HepG2 (cell line): Measurements from ENCODE around the gene CDC42EP1. TPM values are rescaled to one million over a fixed set of nuclear protein-coding genes. Genes with fewer than 3 reads are reported as not detected.
A peak's percentile ranks its signal among the peaks of the same experiment; 100 is the strongest.

Experiments
- BORCS8-MEF2B ChIP-seq: sonication (generic); formaldehyde crosslinking; IDR thresholded peaks from 2 replicates; pipeline ENCODE4 v1.8.0; 2022; ENCODE audit warnings: mild to moderate bottlenecking, missing genetic modification reagents
- EED ChIP-seq: sonication (generic); formaldehyde crosslinking; IDR thresholded peaks from 2 replicates; pipeline ENCODE4 v1.5.0; 2020; ENCODE audit warnings: mild to moderate bottlenecking, missing genetic modification reagents
- EP300 ChIP-seq, 3 experiments: sonication (generic) in 1 of 3; formaldehyde crosslinking in 1 of 3; IDR thresholded peaks; 2 replicates each; pipeline versions ENCODE4 v1.5.1 to v1.6.1; 2011 to 2020; ENCODE audit warnings: low read depth in 2 of 3, low read length in 2 of 3, borderline replicate concordance in 1 of 3, improper control_type of control experiment in 1 of 3, mild to moderate bottlenecking in 1 of 3, missing genetic modification reagents in 1 of 3, moderate library complexity in 1 of 3
- ETV5 ChIP-seq: IDR thresholded peaks from 2 replicates; pipeline ENCODE4 v1.6.1; 2018; ENCODE audit warnings: missing biosample characterization, missing genetic modification reagents, inconsistent platforms, borderline replicate concordance
- HHEX ChIP-seq: IDR thresholded peaks from 2 replicates; pipeline ENCODE4 v1.6.1; 2016; ENCODE audit warnings: control low read depth
- MATR3 ChIP-seq: sonication (generic); formaldehyde crosslinking; IDR thresholded peaks from 2 replicates; pipeline ENCODE4 v1.4.0; 2020; ENCODE audit warnings: missing genetic modification reagents
- NR2F6 ChIP-seq, 2 experiments: IDR thresholded peaks; 2 replicates each; pipeline ENCODE4 v1.6.1; 2016; ENCODE audit warnings: antibody characterized with exemption in 1 of 2, mild to moderate bottlenecking in 1 of 2
- PRMT3 ChIP-seq: sonication (generic); formaldehyde crosslinking; IDR thresholded peaks from 2 replicates; pipeline ENCODE4 v1.8.1; 2022; ENCODE audit warnings: low read depth, mild to moderate bottlenecking, moderate library complexity, missing genetic modification reagents, borderline replicate concordance
- SMAD9 ChIP-seq: sonication (generic); formaldehyde crosslinking; IDR thresholded peaks from 2 replicates; pipeline ENCODE4 v1.5.1; 2020; ENCODE audit warnings: mild to moderate bottlenecking, missing genetic modification reagents
- SNAI1 ChIP-seq: sonication (generic); formaldehyde crosslinking; IDR thresholded peaks from 2 replicates; pipeline ENCODE4 v1.5.0; 2020; ENCODE audit warnings: mild to moderate bottlenecking, missing genetic modification reagents, borderline replicate concordance
- SOX13 ChIP-seq, 3 experiments: fragments of 450-650 bp in 1 of 3; sonication (generic) in 1 of 3; formaldehyde crosslinking in 1 of 3; IDR thresholded peaks in 2 of 3; conservative IDR thresholded peaks in 1 of 3; 2 replicates each; pipeline versions ENCODE4 v1.5.0 to v1.6.1; 2016 to 2020; ENCODE audit warnings: antibody characterized with exemption in 1 of 3, mild to moderate bottlenecking in 1 of 3, missing compliant biosample characterization in 1 of 3, missing genetic modification reagents in 1 of 3, moderate library complexity in 1 of 3
- TSC22D2 ChIP-seq: sonication (generic); formaldehyde crosslinking; IDR thresholded peaks from 2 replicates; pipeline ENCODE4 v1.5.1; 2020; ENCODE audit warnings: missing genetic modification reagents, mild to moderate bottlenecking, borderline replicate concordance
- ZFP1 ChIP-seq: IDR thresholded peaks from 2 replicates; pipeline ENCODE4 v1.6.1; 2016
- ZFP36L2 ChIP-seq: sonication (generic); formaldehyde crosslinking; IDR thresholded peaks from 2 replicates; pipeline ENCODE4 v1.4.0; 2020; ENCODE audit warnings: missing genetic modification reagents
- ZKSCAN8 ChIP-seq: IDR thresholded peaks from 2 replicates; pipeline ENCODE4 v1.6.1; 2016; ENCODE audit warnings: borderline replicate concordance, missing genetic modification reagents, missing compliant biosample characterization
- ZNF543 ChIP-seq: sonication (generic); formaldehyde crosslinking; IDR thresholded peaks from 2 replicates; pipeline ENCODE4 v1.4.0; 2020; ENCODE audit warnings: mild to moderate bottlenecking, missing genetic modification reagents
- ZNF790 ChIP-seq: sonication (generic); formaldehyde crosslinking; IDR thresholded peaks from 2 replicates; pipeline ENCODE4 v1.8.0; 2022; ENCODE audit warnings: missing genetic modification reagents, mild to moderate bottlenecking, borderline replicate concordance
- polyA plus RNA-seq, 8 experiments: library from polyadenylated mRNA; depleted of rRNA in 3 of 8; stranded (reverse) in 7 of 8; unstranded in 1 of 8; fragments of >200 nt; fragmentation: Illumina TruSeq in 4 of 8; extraction: Trizol in 4 of 8; gene quantifications; 2 replicates each; pipeline versions ENCODE4 v1.2.1 to v1.2.3, GENCODE V29; 2011 to 2016; ENCODE audit warnings: low read depth in 4 of 8, missing spikeins in 1 of 8, mixed read lengths in 1 of 8; ENCODE audit not compliant: insufficient read depth in 1 of 8
- total RNA-seq, 5 experiments: library from RNA; depleted of rRNA; stranded (reverse); fragments of >200 nt; fragmentation: Illumina TruSeq; extraction: Trizol; gene quantifications; 2 replicates each; pipeline ENCODE4 v1.2.3, GENCODE V29; 2016; ENCODE audit warnings: low read depth in 1 of 5
- TF ChIP-seq, protein P1 (sequence below): sonication (generic); formaldehyde crosslinking; IDR thresholded peaks from 2 replicates; pipeline ENCODE4 v1.5.0; 2020; ENCODE audit warnings: missing genetic modification reagents, mild to moderate bottlenecking, borderline replicate concordance
- TF ChIP-seq, protein P2 (sequence below): IDR thresholded peaks from 2 replicates; pipeline ENCODE4 v1.6.1; 2016
- TF ChIP-seq, protein P3 (sequence below): fragments of 450-650 bp; IDR thresholded peaks from 2 replicates; pipeline ENCODE4 v1.6.1; 2017; ENCODE audit warnings: mild to moderate bottlenecking
- TF ChIP-seq, protein P4 (sequence below): sonication (generic); formaldehyde crosslinking; IDR thresholded peaks from 2 replicates; pipeline ENCODE4 v1.4.0; 2020; ENCODE audit warnings: mild to moderate bottlenecking, missing genetic modification reagents

Gene CDC42EP1
- total and polyA plus RNA-seq, 2 of the 13 experiments (the other 11 are each of a cell fraction or from before 2014, with no cell fraction given) = 17.1 to 29.5 TPM

DNA sequence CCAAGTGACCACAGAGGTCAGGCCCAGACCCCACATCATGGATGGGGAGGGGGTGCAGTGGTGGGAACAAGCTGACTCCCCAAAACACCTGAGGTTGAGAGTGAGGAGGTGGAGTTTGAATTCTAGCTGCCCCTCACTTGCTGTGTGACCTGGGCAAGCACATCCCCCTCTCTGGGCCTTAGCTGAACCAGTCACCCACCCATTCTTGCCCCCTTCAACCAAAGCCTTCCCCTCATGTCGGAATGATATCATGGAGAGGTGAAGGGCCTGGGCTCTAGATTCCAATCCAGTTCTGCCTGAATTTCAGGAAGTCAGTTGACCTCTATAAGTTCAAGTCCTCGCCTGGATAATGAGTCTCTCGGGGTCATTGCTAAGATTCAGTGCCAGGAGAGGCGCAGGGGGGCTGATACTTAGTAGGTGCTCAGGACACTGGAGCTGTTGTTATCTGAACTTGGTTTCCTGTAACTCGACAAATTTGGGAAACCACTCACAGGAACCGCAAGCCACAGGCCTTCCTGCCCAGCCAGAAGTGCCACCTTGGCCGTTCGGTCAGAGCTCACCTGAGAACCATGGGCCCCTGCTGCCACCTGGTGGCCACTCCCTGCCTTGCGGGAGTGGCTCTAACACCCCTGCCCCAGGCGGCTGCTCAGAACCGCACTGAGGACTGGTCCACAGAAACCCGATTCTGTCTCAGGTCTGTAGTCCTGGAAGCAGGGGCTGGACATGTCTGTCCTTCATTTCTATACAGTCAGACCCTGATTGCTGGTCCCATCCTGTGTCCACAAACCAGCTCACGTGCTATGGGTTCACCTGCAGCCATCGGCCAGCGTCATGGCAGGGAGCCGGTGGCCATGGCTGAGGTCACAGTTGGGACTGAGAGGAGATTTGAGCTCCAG lies 6.9 kb downstream of the CDC42EP1 start (continued):
- TF ChIP-seq ZNF543 (CRISPR knock-in tag) = no peak
- TF ChIP-seq ZFP36L2 (CRISPR knock-in tag) = no peak
- TF ChIP-seq, protein P1, sequence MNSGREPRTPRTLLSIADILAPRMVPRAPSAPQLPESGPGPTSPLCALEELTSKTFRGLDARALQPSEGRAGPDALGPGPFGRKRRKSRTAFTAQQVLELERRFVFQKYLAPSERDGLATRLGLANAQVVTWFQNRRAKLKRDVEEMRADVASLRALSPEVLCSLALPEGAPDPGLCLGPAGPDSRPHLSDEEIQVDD (CRISPR knock-in tag) = no peak
- no peak for TF ChIP-seq ZKSCAN8 (CRISPR knock-in tag)
- TF ChIP-seq, protein P2, sequence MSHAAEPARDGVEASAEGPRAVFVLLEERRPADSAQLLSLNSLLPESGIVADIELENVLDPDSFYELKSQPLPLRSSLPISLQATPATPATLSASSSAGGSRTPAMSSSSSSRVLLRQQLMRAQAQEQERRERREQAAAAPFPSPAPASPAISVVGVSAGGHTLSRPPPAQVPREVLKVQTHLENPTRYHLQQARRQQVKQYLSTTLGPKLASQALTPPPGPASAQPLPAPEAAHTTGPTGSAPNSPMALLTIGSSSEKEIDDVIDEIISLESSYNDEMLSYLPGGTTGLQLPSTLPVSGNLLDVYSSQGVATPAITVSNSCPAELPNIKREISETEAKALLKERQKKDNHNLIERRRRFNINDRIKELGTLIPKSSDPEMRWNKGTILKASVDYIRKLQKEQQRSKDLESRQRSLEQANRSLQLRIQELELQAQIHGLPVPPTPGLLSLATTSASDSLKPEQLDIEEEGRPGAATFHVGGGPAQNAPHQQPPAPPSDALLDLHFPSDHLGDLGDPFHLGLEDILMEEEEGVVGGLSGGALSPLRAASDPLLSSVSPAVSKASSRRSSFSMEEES = no peak
- no peak for TF ChIP-seq SMAD9 (CRISPR knock-in tag)
- TF ChIP-seq TSC22D2 (CRISPR knock-in tag) = no peak
- no peak for TF ChIP-seq ZNF790 (CRISPR knock-in tag)
- no peak for TF ChIP-seq SNAI1 (CRISPR knock-in tag)
- TF ChIP-seq BORCS8-MEF2B (CRISPR knock-in tag) = peak; percentile 78
- no peak; the same call in 1 of the 2 replicates for TF ChIP-seq NR2F6 (IDR thresholded peaks at IDR 0.05)
- TF ChIP-seq NR2F6 (CRISPR knock-in tag; IDR thresholded peaks at IDR 0.05) = peak; percentile 58; the same call in 1 of the 2 replicates
- TF ChIP-seq ZFP1 = no peak
- no peak for TF ChIP-seq SOX13 (IDR thresholded peaks at IDR 0.05)
- TF ChIP-seq SOX13 (CRISPR knock-in tag; conservative IDR thresholded peaks at IDR 0.05 in 1 of 2, IDR thresholded peaks at IDR 0.05 in 1 of 2) = 0 out of 4 replicates have a peak, but pooled peaks of 1 of the 2 experiments have one; percentile 7
- TF ChIP-seq, protein P3, sequence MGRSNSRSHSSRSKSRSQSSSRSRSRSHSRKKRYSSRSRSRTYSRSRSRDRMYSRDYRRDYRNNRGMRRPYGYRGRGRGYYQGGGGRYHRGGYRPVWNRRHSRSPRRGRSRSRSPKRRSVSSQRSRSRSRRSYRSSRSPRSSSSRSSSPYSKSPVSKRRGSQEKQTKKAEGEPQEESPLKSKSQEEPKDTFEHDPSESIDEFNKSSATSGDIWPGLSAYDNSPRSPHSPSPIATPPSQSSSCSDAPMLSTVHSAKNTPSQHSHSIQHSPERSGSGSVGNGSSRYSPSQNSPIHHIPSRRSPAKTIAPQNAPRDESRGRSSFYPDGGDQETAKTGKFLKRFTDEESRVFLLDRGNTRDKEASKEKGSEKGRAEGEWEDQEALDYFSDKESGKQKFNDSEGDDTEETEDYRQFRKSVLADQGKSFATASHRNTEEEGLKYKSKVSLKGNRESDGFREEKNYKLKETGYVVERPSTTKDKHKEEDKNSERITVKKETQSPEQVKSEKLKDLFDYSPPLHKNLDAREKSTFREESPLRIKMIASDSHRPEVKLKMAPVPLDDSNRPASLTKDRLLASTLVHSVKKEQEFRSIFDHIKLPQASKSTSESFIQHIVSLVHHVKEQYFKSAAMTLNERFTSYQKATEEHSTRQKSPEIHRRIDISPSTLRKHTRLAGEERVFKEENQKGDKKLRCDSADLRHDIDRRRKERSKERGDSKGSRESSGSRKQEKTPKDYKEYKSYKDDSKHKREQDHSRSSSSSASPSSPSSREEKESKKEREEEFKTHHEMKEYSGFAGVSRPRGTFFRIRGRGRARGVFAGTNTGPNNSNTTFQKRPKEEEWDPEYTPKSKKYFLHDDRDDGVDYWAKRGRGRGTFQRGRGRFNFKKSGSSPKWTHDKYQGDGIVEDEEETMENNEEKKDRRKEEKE = no peak
- no peak for TF ChIP-seq EED (CRISPR knock-in tag)
- no peak; the same call in 1 of the 2 replicates for TF ChIP-seq ETV5 (CRISPR knock-in tag)
- TF ChIP-seq, protein P4, sequence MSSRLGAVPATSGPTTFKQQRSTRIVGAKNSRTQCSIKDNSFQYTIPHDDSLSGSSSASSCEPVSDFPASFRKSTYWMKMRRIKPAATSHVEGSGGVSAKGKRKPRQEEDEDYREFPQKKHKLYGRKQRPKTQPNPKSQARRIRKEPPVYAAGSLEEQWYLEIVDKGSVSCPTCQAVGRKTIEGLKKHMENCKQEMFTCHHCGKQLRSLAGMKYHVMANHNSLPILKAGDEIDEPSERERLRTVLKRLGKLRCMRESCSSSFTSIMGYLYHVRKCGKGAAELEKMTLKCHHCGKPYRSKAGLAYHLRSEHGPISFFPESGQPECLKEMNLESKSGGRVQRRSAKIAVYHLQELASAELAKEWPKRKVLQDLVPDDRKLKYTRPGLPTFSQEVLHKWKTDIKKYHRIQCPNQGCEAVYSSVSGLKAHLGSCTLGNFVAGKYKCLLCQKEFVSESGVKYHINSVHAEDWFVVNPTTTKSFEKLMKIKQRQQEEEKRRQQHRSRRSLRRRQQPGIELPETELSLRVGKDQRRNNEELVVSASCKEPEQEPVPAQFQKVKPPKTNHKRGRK (CRISPR knock-in tag) = no peak
- TF ChIP-seq EP300 (IDR thresholded peaks at IDR 0.05; ENCODE audit: low read depth in 2 of 2, low read length in 2 of 2) = 0 out of 4 replicates have a peak, but pooled peaks of 1 of the 2 experiments have one; percentile 13
- TF ChIP-seq EP300 (CRISPR knock-in tag; IDR thresholded peaks at IDR 0.05; ENCODE audit: borderline replicate concordance) = no peak
- no peak for TF ChIP-seq MATR3 (CRISPR knock-in tag)
- TF ChIP-seq HHEX (CRISPR knock-in tag) = no peak
- TF ChIP-seq PRMT3 (CRISPR knock-in tag) = no peak
